HG03469 (cell line): ENCODE measurements around the gene LCK.
"Not testable (repeated sequence)": the region's sequence is repeated elsewhere in the genome, so short reads cannot be mapped to it uniquely, and the experiment has no call there.

Experiments
- ATAC-seq: cut with Tn5 transposase; IDR thresholded peaks from one replicate; pipeline ENCODE4 v1.9.1; 2021; ENCODE audit warnings: mild to moderate bottlenecking, moderate library complexity, moderate number of reproducible peaks; ENCODE audit not compliant: unreplicated experiment

LCK gene

DNA sequence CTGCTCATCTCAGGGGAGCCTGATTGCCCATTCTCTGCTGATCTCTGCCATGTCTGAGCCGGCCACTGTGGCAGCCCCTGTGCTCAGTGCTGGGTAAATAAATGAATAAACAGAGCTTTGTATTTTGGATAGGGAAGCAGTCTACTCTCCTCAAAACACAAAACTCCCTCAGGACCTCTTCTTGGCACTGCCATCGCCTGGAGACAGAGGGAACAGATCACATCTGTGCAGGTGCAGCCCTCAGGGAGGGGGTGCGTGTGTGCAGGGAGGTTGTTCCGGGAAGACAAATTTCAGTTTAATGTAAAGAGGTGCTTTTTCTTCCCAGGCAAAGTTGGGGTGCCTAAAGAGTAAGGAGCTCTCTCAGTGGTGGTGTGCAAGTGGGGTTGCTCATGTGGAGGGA lies 11.7 kb upstream of the LCK start:
- ATAC-seq, result no peak

- no peak for ATAC-seq
These were observed 11.3 kb upstream of the LCK start for GRCh38 chr1:32239790-32240139.

GRCh38 chr1:32240140-32240951 lies 10.7 kb upstream of the LCK start:
- ATAC-seq, result no peak

DNA sequence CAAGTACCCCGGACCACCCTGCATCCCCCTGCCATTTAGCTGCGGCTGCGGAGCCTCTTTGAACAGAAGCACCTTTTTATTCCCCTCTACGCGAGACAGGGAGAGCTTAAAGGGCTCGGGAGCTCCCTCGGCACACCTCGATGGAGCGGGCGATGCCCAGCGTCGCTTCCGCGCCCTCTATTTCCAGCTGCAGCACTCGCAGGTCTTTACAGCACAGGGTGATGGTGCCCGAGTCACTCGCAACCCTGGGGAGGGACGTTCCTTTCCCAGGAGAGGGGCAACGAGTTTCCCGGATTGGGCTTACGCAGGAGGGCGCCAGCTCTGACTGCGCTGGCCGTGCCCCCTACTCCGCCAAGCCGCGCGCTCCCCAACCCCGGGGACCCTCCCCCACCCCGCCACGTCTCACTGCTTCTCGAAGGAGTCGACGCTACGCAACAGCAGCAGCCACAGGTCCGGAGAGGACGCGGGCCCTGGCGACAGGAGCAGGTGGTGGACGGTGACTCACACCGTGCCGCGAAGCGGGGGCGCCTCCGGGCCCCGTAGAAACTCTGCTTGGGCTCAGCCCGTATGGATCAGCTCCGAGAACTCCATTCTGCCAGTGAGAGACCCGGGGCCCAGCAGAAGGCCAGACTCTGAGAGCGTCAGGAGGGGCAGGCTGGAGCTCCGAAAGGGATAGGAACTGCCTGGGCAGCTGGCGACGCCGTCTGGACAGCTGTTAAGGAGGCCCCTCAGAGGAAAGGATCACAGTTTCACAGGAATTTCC lies 9.9 kb upstream of the LCK start:
- no peak for ATAC-seq

DNA sequence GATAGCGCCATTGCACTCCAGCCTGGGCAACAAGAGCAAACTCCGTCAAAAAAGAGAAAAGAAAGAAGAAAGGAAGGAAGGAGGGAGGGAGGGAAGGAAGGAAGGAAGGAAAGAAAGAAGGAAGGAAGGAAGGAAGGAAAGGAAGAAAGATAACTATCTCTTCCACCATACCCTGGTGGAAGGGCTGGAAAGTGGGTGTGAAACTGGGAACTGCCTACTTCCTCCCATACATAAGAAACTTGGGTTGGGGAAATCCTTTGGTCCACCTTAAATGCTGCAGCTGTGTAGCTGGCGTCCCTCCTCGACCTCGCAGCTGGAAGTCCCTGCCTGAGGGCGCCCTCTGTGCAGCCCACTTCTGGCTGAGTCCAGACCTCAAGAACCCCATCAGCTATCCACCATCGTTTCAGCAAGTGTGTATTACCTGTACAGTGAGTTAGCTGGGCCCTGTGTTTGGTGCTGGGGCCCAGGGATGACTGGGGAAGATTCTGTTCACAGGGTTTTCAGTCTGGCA lies 8.7 kb upstream of the LCK start:
- no peak for ATAC-seq

- no peak for ATAC-seq
These were observed 4.2 kb upstream of the LCK start, which contains the start of gene FAM167B for GRCh38 chr1:32246888-32247273. Gene FAM167B (plus strand): TSS chr1:32247222. CDS start chr1:32247422, 200 bp downstream.

GRCh38 chr1:32247452-32247851 lies 3.6 kb upstream of the LCK start:
- ATAC-seq, result no peak

DNA sequence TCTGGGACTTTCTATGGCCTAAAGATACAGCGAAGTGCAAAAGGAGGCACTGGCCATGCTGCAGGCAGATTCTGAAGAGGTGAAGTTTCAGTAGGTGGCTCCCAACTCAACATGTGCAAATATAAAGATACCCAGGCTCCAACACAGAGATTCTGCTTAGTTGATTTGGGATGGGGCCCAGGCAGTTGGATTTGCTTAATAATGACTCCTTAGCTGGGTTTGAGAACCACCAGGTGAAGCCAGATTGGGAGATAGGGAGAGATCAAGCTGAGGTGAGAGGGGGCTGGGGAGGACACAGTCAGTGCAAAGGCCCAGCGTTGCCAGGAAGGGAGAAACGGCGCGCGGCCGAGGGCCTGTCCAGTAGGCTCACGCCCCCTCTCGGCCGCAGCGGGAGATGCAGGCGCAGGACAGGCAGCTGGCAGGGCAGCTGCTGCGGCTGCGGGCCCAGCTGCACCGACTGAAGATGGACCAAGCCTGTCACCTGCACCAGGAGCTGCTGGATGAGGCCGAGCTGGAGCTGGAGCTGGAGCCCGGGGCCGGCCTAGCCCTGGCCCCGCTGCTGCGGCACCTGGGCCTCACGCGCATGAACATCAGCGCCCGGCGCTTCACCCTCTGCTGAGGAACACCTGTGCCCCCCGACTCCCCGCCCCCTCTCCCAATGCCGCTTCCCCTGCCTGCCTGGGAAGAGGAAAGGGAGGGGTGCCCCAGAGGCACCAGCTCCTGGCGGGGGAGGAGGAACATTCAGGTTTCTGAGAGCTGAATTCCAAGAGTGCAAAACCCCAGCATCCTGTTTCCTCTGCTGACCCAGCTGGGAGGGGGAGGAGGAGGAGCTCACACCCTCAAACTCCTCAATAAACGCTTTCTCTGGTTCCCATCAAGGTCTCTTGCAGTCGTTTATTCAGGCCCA lies 2.8 kb upstream of the LCK start:
- no peak for ATAC-seq

DNA sequence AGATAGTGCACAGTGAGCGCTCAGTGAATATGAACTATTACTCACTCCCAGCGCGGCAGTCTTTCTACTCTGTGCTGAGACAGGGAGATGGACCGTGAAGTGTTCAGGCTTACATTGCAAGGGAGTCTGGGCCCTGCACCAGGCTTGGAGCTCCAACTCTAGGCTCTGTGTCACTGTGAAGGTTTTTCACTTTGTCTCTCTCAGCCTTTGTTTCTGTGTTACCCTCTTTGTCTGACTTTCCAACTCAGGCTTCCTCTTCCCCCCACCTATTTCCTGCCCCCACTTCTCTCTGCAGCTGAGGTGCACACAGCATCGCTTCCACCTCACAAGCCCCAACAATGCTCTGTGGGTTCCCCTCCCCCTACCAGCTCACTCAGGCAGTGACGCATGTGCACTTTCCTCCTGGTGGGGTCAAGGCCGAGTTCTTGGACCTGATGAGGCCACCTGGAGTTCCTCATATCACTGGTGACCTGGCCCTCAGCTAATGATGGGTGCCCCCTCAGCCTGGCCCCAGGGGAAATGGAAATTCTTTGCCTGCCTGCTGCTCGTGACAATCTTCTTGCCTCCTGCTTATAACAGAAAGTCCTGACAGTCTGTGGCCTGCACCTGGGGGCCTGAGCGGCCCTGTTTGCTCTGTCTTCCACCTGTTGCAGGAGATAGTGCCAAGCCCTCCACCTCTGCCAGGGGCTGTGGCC lies 1.1 kb upstream of the LCK start:
- peak; percentile 33 for ATAC-seq

- ATAC-seq, result no peak
These were observed 4.3 kb downstream of the LCK start for GRCh38 chr1:32255072-32256071.

GRCh38 chr1:32256473-32257226 lies 5.6 kb downstream of the LCK start:
- ATAC-seq, result no peak

GRCh38 chr1:32257227-32257508 lies 6.1 kb downstream of the LCK start:
- ATAC-seq, result no peak

DNA sequence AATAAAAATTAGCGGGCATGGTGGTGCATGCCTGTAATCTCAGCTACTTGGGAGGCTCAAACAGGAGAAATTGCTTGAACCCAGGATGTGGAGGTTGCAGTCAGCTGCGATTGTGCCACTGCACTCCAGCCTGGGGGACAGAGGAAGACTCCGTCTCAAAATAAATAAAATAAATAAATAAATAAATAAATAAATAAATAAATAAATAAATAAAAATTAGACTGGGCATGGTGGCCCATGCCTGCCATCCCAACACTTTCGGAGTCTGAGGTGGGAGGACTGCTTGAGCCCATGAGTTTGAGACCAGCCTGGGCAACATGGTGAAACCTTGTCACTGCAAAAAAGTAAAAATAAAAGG lies 12.2 kb downstream of the LCK start:
- ATAC-seq, result not testable (repeated sequence)

GRCh38 chr1:32263744-32264143 lies 12.7 kb downstream of the LCK start:
- no peak for ATAC-seq

- ATAC-seq, result no peak
These were observed 14.8 kb downstream of the LCK start for GRCh38 chr1:32265846-32266245.

GRCh38 chr1:32266921-32267591 lies 16.0 kb downstream of the LCK start:
- ATAC-seq, result no peak

DNA sequence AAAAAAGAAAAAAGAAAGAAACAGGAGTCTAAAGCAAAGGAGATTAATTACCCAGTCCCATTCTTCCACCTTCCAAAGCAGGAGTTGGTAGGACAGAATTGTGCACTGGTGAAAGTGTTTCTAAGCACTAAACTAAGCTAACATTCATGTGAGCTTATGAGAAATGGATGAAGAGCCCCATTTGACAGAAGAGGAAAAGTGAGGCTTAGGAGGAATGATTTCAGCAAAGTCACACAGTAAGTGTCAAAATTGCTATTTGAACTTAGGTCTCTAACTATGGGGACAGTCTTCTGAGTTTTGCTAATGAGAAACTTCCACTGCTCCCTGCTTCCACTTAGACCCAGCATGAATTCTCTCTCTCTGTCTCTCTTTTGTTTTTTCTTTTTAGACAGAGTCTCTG lies 18.7 kb downstream of the LCK start:
- no peak for ATAC-seq
